Measurements from ENCODE around the gene TPBGL. TPM values are rescaled to one million over a fixed set of nuclear protein-coding genes. Genes with fewer than 3 reads are reported as not detected.

Gene TPBGL, protein sequence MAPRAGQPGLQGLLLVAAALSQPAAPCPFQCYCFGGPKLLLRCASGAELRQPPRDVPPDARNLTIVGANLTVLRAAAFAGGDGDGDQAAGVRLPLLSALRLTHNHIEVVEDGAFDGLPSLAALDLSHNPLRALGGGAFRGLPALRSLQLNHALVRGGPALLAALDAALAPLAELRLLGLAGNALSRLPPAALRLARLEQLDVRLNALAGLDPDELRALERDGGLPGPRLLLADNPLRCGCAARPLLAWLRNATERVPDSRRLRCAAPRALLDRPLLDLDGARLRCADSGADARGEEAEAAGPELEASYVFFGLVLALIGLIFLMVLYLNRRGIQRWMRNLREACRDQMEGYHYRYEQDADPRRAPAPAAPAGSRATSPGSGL
- total RNA-seq (2022; extraction: Qiagen RNA extraction; ENCODE audit: low read depth), result 0.15 to 0.23 TPM (median 0.19 TPM) in 5 replicates

GRCh38 chr11:75240311-75241035 lies at the start of gene TPBGL:
Gene TPBGL, plus strand, starts transcription at chr11:75240774. Its CDS starts 276 bp downstream, at chr11:75241050.

Other genes with a start within 250 kb of the TPBGL start
- gene OR2AT4, start 143.9 kb upstream of the TPBGL start, total RNA-seq (2022; extraction: Qiagen RNA extraction; ENCODE audit: low read depth), result not detected in 5 replicates
- 3.2 to 4.0 TPM (median 3.4 TPM) in 5 replicates for gene SLCO2B1, start 89.7 kb upstream of the TPBGL start, total RNA-seq (2022; extraction: Qiagen RNA extraction; ENCODE audit: low read depth)
- gene ARRB1, start 110.9 kb downstream of the TPBGL start, total RNA-seq (2022; extraction: Qiagen RNA extraction; ENCODE audit: low read depth), result 3.1 to 3.9 TPM (median 3.8 TPM) in 5 replicates
- 3,237 to 4,303 TPM (median 3,614 TPM) in 5 replicates for gene RPS3, start 158.7 kb downstream of the TPBGL start, total RNA-seq (2022; extraction: Qiagen RNA extraction; ENCODE audit: low read depth)
- 0.51 to 1.3 TPM (median 1.1 TPM) in 5 replicates for gene KLHL35, start 192.4 kb downstream of the TPBGL start, total RNA-seq (2022; extraction: Qiagen RNA extraction; ENCODE audit: low read depth)

Measured in A549 treated with RU486 at 1 μM for 4 hours (cell line).